GM12873 (cell line): Measurements from ENCODE around the gene MACC1.

ENCODE experiments used
- CTCF ChIP-seq: IDR thresholded peaks from 2 replicates; pipeline ENCODE4 v1.5.1; 2012; ENCODE audit warnings: low read depth, mild to moderate bottlenecking, moderate library complexity, low read length, control low read depth; ENCODE audit not compliant: insufficient read depth; ENCODE audit errors: missing control alignments

The MACC1 gene

GRCh38 chr7:20102982-20103381, 114.2 kb downstream of the MACC1 start:
- TF ChIP-seq CTCF, result no peak

GRCh38 chr7:20095862-20096261, 121.3 kb downstream of the MACC1 start:
- TF ChIP-seq CTCF, result no peak

- TF ChIP-seq CTCF, result no peak
These were observed 121.7 kb downstream of the MACC1 start for GRCh38 chr7:20095436-20095835.

- no peak for TF ChIP-seq CTCF
These were observed 127.8 kb downstream of the MACC1 start for GRCh38 chr7:20089431-20089830.

GRCh38 chr7:20085086-20085485, 132.1 kb downstream of the MACC1 start:
- no peak for TF ChIP-seq CTCF
